ENCODE measurements around the gene PURB. TPM values are rescaled to one million over a fixed set of nuclear protein-coding genes. Genes with fewer than 3 reads are reported as not detected.
"Not testable (repeated sequence)": the region's sequence is repeated elsewhere in the genome, so short reads cannot be mapped to it uniquely, and the experiment has no call there.

PURB gene
- total RNA-seq, 1 donor from 2014 or later: 23.8 TPM

DNA sequence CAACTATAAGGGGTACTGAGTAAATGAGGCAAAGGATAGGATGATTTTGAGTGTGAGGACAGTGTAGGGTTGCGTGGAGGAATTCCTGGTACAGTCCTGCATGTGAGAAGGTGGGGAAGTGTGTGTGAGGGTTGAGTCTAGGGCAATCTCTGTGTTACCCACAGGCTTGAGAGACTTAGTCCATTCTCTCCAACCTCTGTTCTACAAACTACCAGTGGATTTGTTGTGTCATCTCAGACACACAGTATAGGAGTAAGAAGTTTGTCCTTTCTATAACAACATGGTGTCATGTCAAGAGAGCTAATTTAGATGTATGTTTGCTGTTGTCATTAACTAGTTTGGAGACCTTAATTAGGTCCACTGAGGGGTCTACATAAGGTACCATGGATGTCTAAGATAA is 12.5 kb downstream of the PURB start:
- intact Hi-C loops (cut with micrococcal nuclease): no loop called here
- Mint-ChIP-seq H3K27ac (no peak overlapping the region), H3K4me1 (peaks cover 10% of the 10 kb centered on the region)

DNA sequence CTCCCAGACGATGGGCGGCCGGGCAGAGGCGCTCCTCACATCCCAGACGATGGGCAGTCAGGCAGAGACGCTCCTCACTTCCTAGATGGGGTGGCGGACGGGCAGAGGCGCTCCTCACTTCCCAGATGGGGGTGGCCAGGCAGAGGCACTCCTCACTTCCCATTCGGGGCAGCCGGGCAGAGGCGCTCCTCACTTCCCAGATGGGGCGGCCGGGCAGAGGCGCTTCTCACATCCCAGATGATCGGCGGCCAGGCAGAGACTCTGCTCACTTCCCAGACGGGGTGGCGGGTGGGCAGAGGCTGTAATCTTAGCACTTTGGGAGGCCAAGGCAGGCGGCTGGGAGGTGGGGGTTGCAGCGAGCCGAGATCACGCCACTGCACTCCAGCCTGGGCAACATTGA is 13.4 kb downstream of the PURB start:
- H3K27ac Mint-ChIP-seq; H3K27me3 Mint-ChIP-seq; POLR2A ChIA-PET; H3K4me1 Mint-ChIP-seq; intact Hi-C loops (cut with micrococcal nuclease); ATAC-seq (ENCODE audit: low read depth); H3K36me3 Mint-ChIP-seq (ENCODE audit: low read depth); CTCF ChIA-PET; DNase-seq; H3K4me3 Mint-ChIP-seq; H3K9me3 Mint-ChIP-seq: not testable (repeated sequence)

More for the DNA sequence above, 12.5 kb downstream of the PURB start:
- TF ChIP-seq, protein P1, sequence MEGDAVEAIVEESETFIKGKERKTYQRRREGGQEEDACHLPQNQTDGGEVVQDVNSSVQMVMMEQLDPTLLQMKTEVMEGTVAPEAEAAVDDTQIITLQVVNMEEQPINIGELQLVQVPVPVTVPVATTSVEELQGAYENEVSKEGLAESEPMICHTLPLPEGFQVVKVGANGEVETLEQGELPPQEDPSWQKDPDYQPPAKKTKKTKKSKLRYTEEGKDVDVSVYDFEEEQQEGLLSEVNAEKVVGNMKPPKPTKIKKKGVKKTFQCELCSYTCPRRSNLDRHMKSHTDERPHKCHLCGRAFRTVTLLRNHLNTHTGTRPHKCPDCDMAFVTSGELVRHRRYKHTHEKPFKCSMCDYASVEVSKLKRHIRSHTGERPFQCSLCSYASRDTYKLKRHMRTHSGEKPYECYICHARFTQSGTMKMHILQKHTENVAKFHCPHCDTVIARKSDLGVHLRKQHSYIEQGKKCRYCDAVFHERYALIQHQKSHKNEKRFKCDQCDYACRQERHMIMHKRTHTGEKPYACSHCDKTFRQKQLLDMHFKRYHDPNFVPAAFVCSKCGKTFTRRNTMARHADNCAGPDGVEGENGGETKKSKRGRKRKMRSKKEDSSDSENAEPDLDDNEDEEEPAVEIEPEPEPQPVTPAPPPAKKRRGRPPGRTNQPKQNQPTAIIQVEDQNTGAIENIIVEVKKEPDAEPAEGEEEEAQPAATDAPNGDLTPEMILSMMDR (IDR thresholded peaks at IDR 0.05): no peak
- Mint-ChIP-seq H3K4me3 (no peak overlapping the region), H3K36me3 (ENCODE audit: low read depth) (peaks cover 2% of the 10 kb centered on the region), H3K27me3 (no peaks in the 10 kb centered on the region), H3K9me3 (no peaks in the 10 kb centered on the region)
- DNase-seq: no peak
- POLR2A ChIA-PET: interaction anchor here (1.0 to 1.6 kb wide), 2 partner anchors 12 to 239 kb away, joined by 3 to 8 read pairs; partner anchors contain the start of genes PURB and TBRG4
- no peak for ATAC-seq (ENCODE audit: low read depth)
- CTCF ChIA-PET: no interaction called here

DNA sequence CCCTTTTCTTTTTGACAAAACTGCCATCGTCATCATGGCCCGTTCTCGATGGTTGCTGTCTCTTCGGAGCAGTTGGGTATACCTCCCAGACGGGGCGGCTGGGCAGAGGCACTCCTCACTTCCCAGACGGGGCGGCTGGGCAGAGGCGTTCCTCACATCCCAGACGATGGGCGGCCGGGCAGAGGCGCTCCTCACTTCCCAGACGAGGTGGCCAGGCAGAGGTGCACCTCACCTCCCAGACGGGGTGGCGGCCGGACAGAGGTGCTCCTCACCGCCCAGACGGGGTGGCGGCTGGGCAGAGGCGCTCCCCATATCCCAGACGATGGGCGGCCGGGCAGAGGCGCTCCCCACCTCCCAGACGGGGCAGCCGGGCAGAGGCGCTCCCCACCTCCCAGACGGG is 14.6 kb downstream of the PURB start:
- POLR2A ChIA-PET: not testable (repeated sequence)

DNA sequence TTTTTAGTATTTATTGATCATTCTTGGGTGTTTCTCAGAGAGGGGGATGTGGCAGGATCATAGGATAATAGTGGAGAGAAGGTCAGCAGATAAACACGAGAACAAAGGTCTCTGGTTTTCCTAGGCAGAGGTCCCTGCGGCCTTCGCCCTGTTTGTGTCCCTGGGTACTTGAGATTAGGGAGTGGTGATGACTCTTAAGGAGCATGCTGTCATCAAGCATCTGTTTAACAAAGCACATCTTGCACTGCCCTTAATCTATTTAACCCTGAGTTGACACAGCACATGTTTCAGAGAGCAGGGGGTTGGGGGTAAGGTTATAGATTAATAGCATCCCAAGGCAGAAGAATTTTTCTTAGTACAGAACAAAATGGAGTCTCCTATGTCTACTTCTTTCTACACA is 15.0 kb downstream of the PURB start:
- intact Hi-C loops (cut with micrococcal nuclease); H3K9me3 Mint-ChIP-seq; H3K4me1 Mint-ChIP-seq; H3K27ac Mint-ChIP-seq; H3K4me3 Mint-ChIP-seq; CTCF ChIA-PET; DNase-seq; ATAC-seq (ENCODE audit: low read depth); H3K27me3 Mint-ChIP-seq; POLR2A ChIA-PET; H3K36me3 Mint-ChIP-seq (ENCODE audit: low read depth): not testable (repeated sequence)

More for the DNA sequence above, 14.6 kb downstream of the PURB start:
- H3K9me3 Mint-ChIP-seq; H3K27me3 Mint-ChIP-seq; ATAC-seq (ENCODE audit: low read depth); intact Hi-C loops (cut with micrococcal nuclease); H3K27ac Mint-ChIP-seq; H3K4me1 Mint-ChIP-seq; H3K4me3 Mint-ChIP-seq; CTCF ChIA-PET; H3K36me3 Mint-ChIP-seq (ENCODE audit: low read depth); DNase-seq: not testable (repeated sequence)

DNA sequence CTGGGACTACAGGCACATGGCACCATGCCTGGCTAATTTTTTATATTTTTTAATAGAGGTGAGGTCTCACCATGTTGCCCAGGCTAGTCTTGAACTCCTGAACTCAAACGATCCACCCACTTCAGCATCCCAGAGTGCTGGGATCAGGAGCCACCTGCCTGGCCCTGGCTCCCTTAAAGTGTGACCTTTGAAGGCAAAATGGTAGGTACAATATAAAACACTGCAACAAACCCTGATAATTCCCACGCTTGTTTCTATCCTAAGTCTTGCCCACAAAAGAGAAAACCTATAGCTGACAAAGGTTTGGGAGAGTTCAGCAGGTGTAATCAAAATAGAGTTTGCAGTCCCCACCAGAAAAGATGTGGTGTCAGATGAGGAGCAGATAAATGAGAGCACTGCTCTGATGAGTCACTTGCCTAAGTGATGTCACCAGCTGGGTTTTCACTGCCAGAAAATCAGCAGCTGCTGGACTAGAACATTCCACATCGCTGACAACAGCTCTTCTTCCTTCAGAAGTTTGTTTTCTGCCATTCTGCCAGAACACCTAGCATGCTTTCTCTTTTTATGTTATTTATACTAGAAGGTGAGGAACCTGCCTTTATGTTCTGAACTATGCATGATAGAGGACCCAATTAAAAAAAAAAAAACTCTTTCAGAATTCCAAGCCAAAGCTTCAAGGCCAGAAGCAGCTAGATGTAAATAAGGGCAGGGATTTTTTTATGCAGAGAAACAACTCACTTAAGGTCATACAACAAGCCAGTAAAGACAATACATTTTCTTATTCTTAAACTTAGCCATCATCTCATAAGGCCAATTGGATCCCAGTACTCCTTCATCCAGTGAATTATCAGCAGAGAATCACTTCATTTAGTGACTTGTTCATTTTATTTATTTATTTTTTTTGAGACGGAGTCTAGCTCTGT is 18.0 kb downstream of the PURB start:
- DNase-seq (no peak), ATAC-seq (ENCODE audit: low read depth) (no peak)
- Mint-ChIP-seq H3K4me1 (peaks cover 2% of the 10 kb centered on the region), H3K27ac (no peak overlapping the region), H3K4me3 (no peak overlapping the region), H3K36me3 (ENCODE audit: low read depth) (no peaks in the 10 kb centered on the region), H3K27me3 (peaks cover 4% of the 10 kb centered on the region), H3K9me3 (no peaks in the 10 kb centered on the region)
- TF ChIP-seq, protein P1 (IDR thresholded peaks at IDR 0.05): no peak
- intact Hi-C loops (cut with micrococcal nuclease): no loop called here
- ChIA-PET POLR2A (interaction anchor here (0.8 kb wide), 1 partner anchor 132 kb away, joined by 3 read pairs; no protein-coding TSS in a partner anchor), CTCF (interaction anchor here (0.6 to 1.0 kb wide), 2 partner anchors 18 to 55 kb away, joined by 3 to 4 read pairs; partner anchors contain the start of gene PURB)

DNA sequence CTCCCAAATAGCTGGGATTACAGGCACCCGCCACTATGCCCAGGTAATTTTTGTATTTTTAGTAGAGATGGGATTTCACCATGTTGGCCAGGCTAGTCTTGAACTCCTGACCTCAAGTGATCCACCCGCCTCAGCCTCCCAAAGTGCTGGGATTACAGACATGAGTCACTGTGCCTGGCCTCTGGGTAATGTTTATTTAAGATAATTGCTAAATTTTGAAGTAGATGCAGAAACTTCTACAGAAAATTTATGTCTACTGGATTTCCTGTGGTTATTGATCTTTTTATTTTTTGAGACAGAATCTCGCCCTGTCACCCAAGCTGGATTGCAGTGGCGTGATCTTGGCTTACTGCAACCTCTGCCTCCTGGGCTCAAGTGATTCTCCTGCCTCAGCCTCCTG is 23.4 kb downstream of the PURB start:
- CTCF ChIA-PET; H3K36me3 Mint-ChIP-seq (ENCODE audit: low read depth); H3K4me1 Mint-ChIP-seq; DNase-seq; intact Hi-C loops (cut with micrococcal nuclease); H3K27me3 Mint-ChIP-seq; ATAC-seq (ENCODE audit: low read depth); H3K9me3 Mint-ChIP-seq; H3K27ac Mint-ChIP-seq; H3K4me3 Mint-ChIP-seq: not testable (repeated sequence)
- POLR2A ChIA-PET: interaction anchor here (0.5 kb wide), 1 partner anchor 1183 kb away, joined by 11 read pairs; no protein-coding TSS in a partner anchor

DNA sequence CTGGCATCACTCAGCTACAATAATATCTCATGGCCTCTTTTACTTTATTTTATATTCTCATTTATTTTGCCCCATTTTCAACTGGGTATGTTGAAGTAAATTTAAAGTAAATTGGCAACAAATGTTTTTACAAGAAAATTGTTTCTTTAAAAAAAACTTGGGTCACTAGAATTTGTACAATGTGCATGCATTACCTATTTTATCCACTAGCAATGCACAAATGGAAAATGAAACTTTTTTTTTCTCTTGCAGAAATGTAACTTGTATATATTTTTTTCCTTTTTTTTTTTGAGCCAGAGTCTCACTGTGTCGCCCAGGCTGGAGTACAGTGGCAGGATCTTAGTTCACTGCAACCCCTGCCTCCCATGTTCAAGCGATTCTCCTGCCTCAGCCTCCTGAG is 27.2 kb downstream of the PURB start:
- no peak for ATAC-seq (ENCODE audit: low read depth)
- intact Hi-C loops (cut with micrococcal nuclease): no loop called here
- peaks cover 2% of the 10 kb centered on the region for H3K27me3 Mint-ChIP-seq

More for the DNA sequence above, 27.2 kb downstream of the PURB start:
- Mint-ChIP-seq H3K4me3 (no peak overlapping the region), H3K4me1 (peaks cover 4% of the 10 kb centered on the region), H3K36me3 (ENCODE audit: low read depth) (no peaks in the 10 kb centered on the region), H3K27ac (no peak overlapping the region), H3K9me3 (no peaks in the 10 kb centered on the region)
- DNase-seq: no peak
- POLR2A ChIA-PET: interaction anchor here (0.7 to 2.6 kb wide), 6 partner anchors 24 to 278 kb away, joined by 3 to 6 read pairs (median 3); partner anchors contain the start of gene CCM2
- CTCF ChIA-PET: interaction anchor here (0.8 to 7.2 kb wide), 7 partner anchors 9 to 278 kb away, joined by 4 to 94 read pairs (median 8); partner anchors contain the start of genes H2AZ2 and PURB
- TF ChIP-seq, protein P1 (IDR thresholded peaks at IDR 0.05): no peak

Measured in activated B cell treated with CpG ODN at 0.5 μM for 24 hours (primary cell).